ENCODE data around the gene CHCHD6. TPM values are rescaled to one million over a fixed set of nuclear protein-coding genes. Genes with fewer than 3 reads are reported as not detected.

The CHCHD6 gene
- polyA plus RNA-seq, 4 donors = 2.2 to 15.0 (median 7.4) TPM

- Histone ChIP-seq H3K4me1 (ENCODE audit: control insufficient read depth in 3 of 3, insufficient read depth in 2 of 3, low read depth in 1 of 3, low read length in 2 of 3) (peaks cover 0 to 16% (median 0%) of the 10 kb centered on the region in 3 donors), H3K9me3 (ENCODE audit: control insufficient read depth in 2 of 2, insufficient read depth in 1 of 2, low read depth in 1 of 2, low read length in 1 of 2) (no peaks in the 10 kb centered on the region), H3K36me3 (ENCODE audit: control insufficient read depth in 3 of 3, insufficient read depth in 2 of 3, low read depth in 1 of 3, low read length in 3 of 3) (peaks cover 0 to 44% (median 0%) of the 10 kb centered on the region in 3 donors), H3K27ac (ENCODE audit: low read depth in 1 of 3, low read length in 2 of 3) (no peak overlapping the region), H3K27me3 (ENCODE audit: control insufficient read depth in 3 of 3, insufficient read depth in 3 of 3, low read length in 3 of 3) (no peaks in the 10 kb centered on the region), H3K4me3 (ENCODE audit: low read depth in 1 of 3, low read length in 3 of 3) (no peak overlapping the region)
- 88 to 98% (median 91%) methylated on average over 6 to 8 of the region's 8 CpGs for WGBS, 3 donors
- DNase-seq (no peak), FAIRE-seq (no peak)
These were observed 283.6 kb downstream of the CHCHD6 start for GRCh38 chr3:126987596-126987995.

- Histone ChIP-seq H3K27me3 (ENCODE audit: control insufficient read depth in 3 of 3, insufficient read depth in 3 of 3, low read length in 3 of 3) (no peaks in the 10 kb centered on the region), H3K4me3 (ENCODE audit: low read depth in 1 of 3, low read length in 3 of 3) (no peak overlapping the region), H3K4me1 (ENCODE audit: control insufficient read depth in 3 of 3, insufficient read depth in 2 of 3, low read depth in 1 of 3, low read length in 2 of 3) (peaks cover 0 to 16% (median 0%) of the 10 kb centered on the region in 3 donors), H3K27ac (ENCODE audit: low read depth in 1 of 3, low read length in 2 of 3) (no peak overlapping the region), H3K9me3 (ENCODE audit: control insufficient read depth in 2 of 2, insufficient read depth in 1 of 2, low read depth in 1 of 2, low read length in 1 of 2) (no peaks in the 10 kb centered on the region), H3K36me3 (ENCODE audit: control insufficient read depth in 3 of 3, insufficient read depth in 2 of 3, low read depth in 1 of 3, low read length in 3 of 3) (peaks cover 0 to 53% (median 0%) of the 10 kb centered on the region in 3 donors)
- FAIRE-seq (no peak), DNase-seq (no peak)
- 94 to 95% (median 94%) methylated on average over 25 to 26 of the region's 26 CpGs for WGBS, 3 donors
These were observed 284.5 kb downstream of the CHCHD6 start for GRCh38 chr3:126988451-126989021.

- WGBS, 3 donors = 92 to 95% (median 93%) methylated on average over 36 of the region's 36 CpGs
- no peak for DNase-seq
These were observed 285.4 kb downstream of the CHCHD6 start for GRCh38 chr3:126989316-126990023.

GRCh38 chr3:126990024-126990700, 286.1 kb downstream of the CHCHD6 start:
- DNase-seq (no peak), FAIRE-seq (no peak)
- Histone ChIP-seq H3K9me3 (ENCODE audit: control insufficient read depth in 2 of 2, insufficient read depth in 1 of 2, low read depth in 1 of 2, low read length in 1 of 2) (no peaks in the 10 kb centered on the region), H3K36me3 (ENCODE audit: control insufficient read depth in 3 of 3, insufficient read depth in 2 of 3, low read depth in 1 of 3, low read length in 3 of 3) (peaks cover 0 to 68% (median 0%) of the 10 kb centered on the region in 3 donors), H3K4me3 (ENCODE audit: low read depth in 1 of 3, low read length in 3 of 3) (no peak overlapping the region), H3K4me1 (ENCODE audit: control insufficient read depth in 3 of 3, insufficient read depth in 2 of 3, low read depth in 1 of 3, low read length in 2 of 3) (peaks cover 0 to 9% (median 0%) of the 10 kb centered on the region in 3 donors), H3K27me3 (ENCODE audit: control insufficient read depth in 3 of 3, insufficient read depth in 3 of 3, low read length in 3 of 3) (no peaks in the 10 kb centered on the region), H3K27ac (ENCODE audit: low read depth in 1 of 3, low read length in 2 of 3) (no peak overlapping the region)
- WGBS, 3 donors = 78 to 87% (median 85%) methylated on average over 9 to 10 of the region's 10 CpGs

More at GRCh38 chr3:126989316-126990023, 285.4 kb downstream of the CHCHD6 start:
- no peak for FAIRE-seq
- Histone ChIP-seq H3K9me3 (ENCODE audit: control insufficient read depth in 2 of 2, insufficient read depth in 1 of 2, low read depth in 1 of 2, low read length in 1 of 2) (no peaks in the 10 kb centered on the region), H3K27me3 (ENCODE audit: control insufficient read depth in 3 of 3, insufficient read depth in 3 of 3, low read length in 3 of 3) (no peaks in the 10 kb centered on the region), H3K4me3 (ENCODE audit: low read depth in 1 of 3, low read length in 3 of 3) (no peak overlapping the region), H3K4me1 (ENCODE audit: control insufficient read depth in 3 of 3, insufficient read depth in 2 of 3, low read depth in 1 of 3, low read length in 2 of 3) (peaks cover 0 to 10% (median 0%) of the 10 kb centered on the region in 3 donors), H3K36me3 (ENCODE audit: control insufficient read depth in 3 of 3, insufficient read depth in 2 of 3, low read depth in 1 of 3, low read length in 3 of 3) (peaks cover 0 to 62% (median 0%) of the 10 kb centered on the region in 3 donors), H3K27ac (ENCODE audit: low read depth in 1 of 3, low read length in 2 of 3) (no peak overlapping the region)

GRCh38 chr3:126990890-126991289, 286.9 kb downstream of the CHCHD6 start:
- DNase-seq (no peak), FAIRE-seq (no peak)
- H3K9me3 ChIP-seq (ENCODE audit: control insufficient read depth in 2 of 2, insufficient read depth in 1 of 2, low read depth in 1 of 2, low read length in 1 of 2) = no peaks in the 10 kb centered on the region
- H3K4me1 ChIP-seq (ENCODE audit: control insufficient read depth in 3 of 3, insufficient read depth in 2 of 3, low read depth in 1 of 3, low read length in 2 of 3) = peaks cover 0 to 6% (median 0%) of the 10 kb centered on the region in 3 donors
- 90 to 92% (median 92%) methylated on average over 5 of the region's 5 CpGs for WGBS, 3 donors
- H3K27ac ChIP-seq (ENCODE audit: low read depth in 1 of 3, low read length in 2 of 3) = no peak overlapping the region
- no peak overlapping the region for H3K4me3 ChIP-seq (ENCODE audit: low read depth in 1 of 3, low read length in 3 of 3)
- H3K27me3 ChIP-seq (ENCODE audit: control insufficient read depth in 3 of 3, insufficient read depth in 3 of 3, low read length in 3 of 3) = no peaks in the 10 kb centered on the region
- peaks cover 0 to 75% (median 0%) of the 10 kb centered on the region in 3 donors for H3K36me3 ChIP-seq (ENCODE audit: control insufficient read depth in 3 of 3, insufficient read depth in 2 of 3, low read depth in 1 of 3, low read length in 3 of 3)

GRCh38 chr3:126991366-126992200, 287.5 kb downstream of the CHCHD6 start:
- FAIRE-seq (no peak), DNase-seq (no peak)

GRCh38 chr3:126992216-126992615, 288.2 kb downstream of the CHCHD6 start:
- Histone ChIP-seq H3K36me3 (ENCODE audit: control insufficient read depth in 3 of 3, insufficient read depth in 2 of 3, low read depth in 1 of 3, low read length in 3 of 3) (peaks cover 0 to 88% (median 0%) of the 10 kb centered on the region in 3 donors), H3K4me1 (ENCODE audit: control insufficient read depth in 3 of 3, insufficient read depth in 2 of 3, low read depth in 1 of 3, low read length in 2 of 3) (no peaks in the 10 kb centered on the region), H3K4me3 (ENCODE audit: low read depth in 1 of 3, low read length in 3 of 3) (no peak overlapping the region), H3K27me3 (ENCODE audit: control insufficient read depth in 3 of 3, insufficient read depth in 3 of 3, low read length in 3 of 3) (no peaks in the 10 kb centered on the region), H3K27ac (ENCODE audit: low read depth in 1 of 3, low read length in 2 of 3) (no peak overlapping the region), H3K9me3 (ENCODE audit: control insufficient read depth in 2 of 2, insufficient read depth in 1 of 2, low read depth in 1 of 2, low read length in 1 of 2) (no peaks in the 10 kb centered on the region)
- DNase-seq = no peak
- FAIRE-seq = no peak
- WGBS, 3 donors = 94 to 96% (median 94%) methylated on average over 7 of the region's 7 CpGs

More at GRCh38 chr3:126991366-126992200, 287.5 kb downstream of the CHCHD6 start:
- Histone ChIP-seq H3K4me3 (ENCODE audit: low read depth in 1 of 3, low read length in 3 of 3) (no peak overlapping the region), H3K9me3 (ENCODE audit: control insufficient read depth in 2 of 2, insufficient read depth in 1 of 2, low read depth in 1 of 2, low read length in 1 of 2) (no peaks in the 10 kb centered on the region), H3K27ac (ENCODE audit: low read depth in 1 of 3, low read length in 2 of 3) (no peak overlapping the region), H3K27me3 (ENCODE audit: control insufficient read depth in 3 of 3, insufficient read depth in 3 of 3, low read length in 3 of 3) (no peaks in the 10 kb centered on the region), H3K4me1 (ENCODE audit: control insufficient read depth in 3 of 3, insufficient read depth in 2 of 3, low read depth in 1 of 3, low read length in 2 of 3) (no peaks in the 10 kb centered on the region), H3K36me3 (ENCODE audit: control insufficient read depth in 3 of 3, insufficient read depth in 2 of 3, low read depth in 1 of 3, low read length in 3 of 3) (peaks cover 0 to 81% (median 0%) of the 10 kb centered on the region in 3 donors)
- 91 to 93% (median 92%) methylated on average over 20 to 24 of the region's 24 CpGs for WGBS, 3 donors

- H3K4me1 ChIP-seq (ENCODE audit: control insufficient read depth in 3 of 3, insufficient read depth in 2 of 3, low read depth in 1 of 3, low read length in 2 of 3) = no peaks in the 10 kb centered on the region
- peaks cover 0 to 92% (median 0%) of the 10 kb centered on the region in 3 donors for H3K36me3 ChIP-seq (ENCODE audit: control insufficient read depth in 3 of 3, insufficient read depth in 2 of 3, low read depth in 1 of 3, low read length in 3 of 3)
- no peak overlapping the region for H3K4me3 ChIP-seq (ENCODE audit: low read depth in 1 of 3, low read length in 3 of 3)
- FAIRE-seq (no peak), DNase-seq (no peak)
- 89 to 92% (median 91%) methylated on average over 8 of the region's 8 CpGs for WGBS, 3 donors
- H3K27ac ChIP-seq (ENCODE audit: low read depth in 1 of 3, low read length in 2 of 3) = no peak overlapping the region
- H3K27me3 ChIP-seq (ENCODE audit: control insufficient read depth in 3 of 3, insufficient read depth in 3 of 3, low read length in 3 of 3) = no peaks in the 10 kb centered on the region
- H3K9me3 ChIP-seq (ENCODE audit: control insufficient read depth in 2 of 2, insufficient read depth in 1 of 2, low read depth in 1 of 2, low read length in 1 of 2) = no peaks in the 10 kb centered on the region
These were observed 288.7 kb downstream of the CHCHD6 start for GRCh38 chr3:126992776-126993175.
